Fibroblast of pulmonary artery (primary cell): ENCODE data around the gene RBMS3.

ENCODE experiments used
- DNase-seq: peaks from one replicate; pipeline ENCODE4 v3.0.0-alpha.2; 2010; ENCODE audit warnings: low read depth
- H3K4me3 ChIP-seq: replicated peaks from 2 replicates; pipeline ENCODE4 v1.5.1; 2011; ENCODE audit warnings: low read depth, mild to moderate bottlenecking, control low read depth, low read length, moderate library complexity
- CTCF ChIP-seq: IDR thresholded peaks from 2 replicates; pipeline ENCODE4 v1.5.1; 2011; ENCODE audit warnings: mild to moderate bottlenecking, control low read depth, low read length, inconsistent platforms; ENCODE audit errors: missing control alignments

Gene RBMS3

GRCh38 chr3:29307295-29307694 lies 26.4 kb downstream of the RBMS3 start:
- H3K4me3 ChIP-seq = no peak overlapping the region
- TF ChIP-seq CTCF = no peak
- DNase-seq = no peak

GRCh38 chr3:29310865-29311264 lies 30.0 kb downstream of the RBMS3 start:
- H3K4me3 ChIP-seq = no peak overlapping the region
- TF ChIP-seq CTCF = no peak
- DNase-seq = no peak

- no peak for TF ChIP-seq CTCF
- H3K4me3 ChIP-seq = no peak overlapping the region
- no peak for DNase-seq
These were observed 30.9 kb downstream of the RBMS3 start for GRCh38 chr3:29311795-29312194.

GRCh38 chr3:29312395-29312794 lies 31.5 kb downstream of the RBMS3 start:
- no peak for TF ChIP-seq CTCF
- no peak for DNase-seq
- no peak overlapping the region for H3K4me3 ChIP-seq

- H3K4me3 ChIP-seq = no peak overlapping the region
- no peak for TF ChIP-seq CTCF
- DNase-seq = peak; percentile 41
These were observed 32.1 kb downstream of the RBMS3 start for GRCh38 chr3:29312960-29313452.

- no peak for TF ChIP-seq CTCF
- no peak overlapping the region for H3K4me3 ChIP-seq
- DNase-seq = no peak
These were observed 33.3 kb downstream of the RBMS3 start for GRCh38 chr3:29313981-29314726.

GRCh38 chr3:29314727-29315088 lies 33.8 kb downstream of the RBMS3 start:
- no peak overlapping the region for H3K4me3 ChIP-seq
- DNase-seq = no peak
- no peak for TF ChIP-seq CTCF
